Uterus (tissue), 2 donors: Measurements from ENCODE around the gene AHI1.

Source experiments
- POLR2A ChIP-seq, 2 donors: fragments of 450-650 bp; IDR thresholded peaks; one replicate each; pipeline ENCODE4 v1.6.1; 2016; ENCODE audit warnings: antibody characterized with exemption in 2 of 2, mild to moderate bottlenecking in 1 of 2, moderate library complexity in 1 of 2
- TF ChIP-seq, protein P1 (sequence below), 4 experiments: fragments of 200-600 bp in 2 of 4; fragments of 450-650 bp in 2 of 4; sonication (generic) in 2 of 4; IDR thresholded peaks; one replicate each; pipeline ENCODE4 v1.5.1; 2016 to 2019; ENCODE audit warnings: antibody characterized with exemption in 4 of 4, mild to moderate bottlenecking in 2 of 4, moderate library complexity in 1 of 4

DNA sequence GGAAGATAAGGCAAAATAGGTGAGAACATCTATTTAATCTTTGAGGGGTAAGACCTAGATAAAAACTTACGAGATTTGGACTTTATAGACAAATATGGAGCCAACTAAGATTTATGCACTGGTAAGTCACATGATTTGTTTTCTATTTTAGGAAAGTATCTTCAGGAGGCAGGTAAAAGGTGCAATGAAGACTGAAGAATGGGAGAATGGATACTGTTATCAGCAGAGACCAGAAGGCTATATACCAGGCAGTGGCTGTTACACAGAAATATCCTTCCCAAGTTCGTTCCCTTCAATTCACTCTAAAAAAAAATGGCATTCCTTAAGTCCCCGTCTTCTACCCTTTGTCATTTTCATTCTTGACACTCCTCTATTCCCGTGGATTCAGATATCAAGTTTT is 192.7 kb downstream of the AHI1 start:
- TF ChIP-seq, protein P1, sequence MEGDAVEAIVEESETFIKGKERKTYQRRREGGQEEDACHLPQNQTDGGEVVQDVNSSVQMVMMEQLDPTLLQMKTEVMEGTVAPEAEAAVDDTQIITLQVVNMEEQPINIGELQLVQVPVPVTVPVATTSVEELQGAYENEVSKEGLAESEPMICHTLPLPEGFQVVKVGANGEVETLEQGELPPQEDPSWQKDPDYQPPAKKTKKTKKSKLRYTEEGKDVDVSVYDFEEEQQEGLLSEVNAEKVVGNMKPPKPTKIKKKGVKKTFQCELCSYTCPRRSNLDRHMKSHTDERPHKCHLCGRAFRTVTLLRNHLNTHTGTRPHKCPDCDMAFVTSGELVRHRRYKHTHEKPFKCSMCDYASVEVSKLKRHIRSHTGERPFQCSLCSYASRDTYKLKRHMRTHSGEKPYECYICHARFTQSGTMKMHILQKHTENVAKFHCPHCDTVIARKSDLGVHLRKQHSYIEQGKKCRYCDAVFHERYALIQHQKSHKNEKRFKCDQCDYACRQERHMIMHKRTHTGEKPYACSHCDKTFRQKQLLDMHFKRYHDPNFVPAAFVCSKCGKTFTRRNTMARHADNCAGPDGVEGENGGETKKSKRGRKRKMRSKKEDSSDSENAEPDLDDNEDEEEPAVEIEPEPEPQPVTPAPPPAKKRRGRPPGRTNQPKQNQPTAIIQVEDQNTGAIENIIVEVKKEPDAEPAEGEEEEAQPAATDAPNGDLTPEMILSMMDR (IDR thresholded peaks at IDR 0.05), result no peak
- TF ChIP-seq POLR2A (IDR thresholded peaks at IDR 0.05), result no peak
